RPMI7951 (cell line): ENCODE measurements around the gene TATDN3. TPM values are rescaled to one million over a fixed set of nuclear protein-coding genes. Genes with fewer than 3 reads are reported as not detected.
A peak's percentile ranks its signal among the peaks of the same experiment; 100 is the strongest.
"Not testable (repeated sequence)": the region's sequence is repeated elsewhere in the genome, so short reads cannot be mapped to it uniquely, and the experiment has no call there.

ENCODE experiments used
- DNase-seq: peaks from one replicate; pipeline ENCODE4 v3.0.0-alpha.2; 2012; ENCODE audit warnings: low read depth
- total RNA-seq: library from RNA; depleted of rRNA; stranded (reverse); fragments of >200 nt; shearing (Covaris generic); gene quantifications from 2 replicates; pipeline ENCODE4 v1.2.3, GENCODE V29; 2014

Gene TATDN3
- total RNA-seq, 1 experiment from 2014 or later = 13.6 TPM

GRCh38 chr1:212775241-212775640 lies 16.5 kb upstream of the TATDN3 start:
- no peak for DNase-seq

GRCh38 chr1:212777151-212777550 lies 14.5 kb upstream of the TATDN3 start:
- DNase-seq = no peak

- not testable (repeated sequence) for DNase-seq
These were observed 12.6 kb upstream of the TATDN3 start for GRCh38 chr1:212779086-212779485.

- no peak for DNase-seq
These were observed 10.9 kb upstream of the TATDN3 start for GRCh38 chr1:212780759-212781158.

GRCh38 chr1:212781225-212781624 lies 10.5 kb upstream of the TATDN3 start:
- DNase-seq = no peak

GRCh38 chr1:212782422-212783154 lies 9.1 kb upstream of the TATDN3 start:
- DNase-seq = peak; percentile 38

- no peak for DNase-seq
These were observed 7.7 kb upstream of the TATDN3 start for GRCh38 chr1:212783976-212784375.

- no peak for DNase-seq
These were observed 5.8 kb upstream of the TATDN3 start for GRCh38 chr1:212785871-212786270.

- DNase-seq = peak; percentile 69
These were observed 426 bp upstream of the TATDN3 start for GRCh38 chr1:212791261-212791675.

- no peak for DNase-seq
These were observed 758 bp downstream of the TATDN3 start for GRCh38 chr1:212792396-212792908.

GRCh38 chr1:212794561-212795014 lies 2.9 kb downstream of the TATDN3 start:
- peak; percentile 12 for DNase-seq

- DNase-seq = no peak
These were observed 6.0 kb downstream of the TATDN3 start for GRCh38 chr1:212797681-212798080.

- DNase-seq = no peak
These were observed 14.1 kb downstream of the TATDN3 start for GRCh38 chr1:212805767-212806166.

- no peak for DNase-seq
These were observed 23.0 kb downstream of the TATDN3 start for GRCh38 chr1:212814537-212815334.

GRCh38 chr1:212816567-212817278 lies 25.0 kb downstream of the TATDN3 start:
- DNase-seq = no peak

GRCh38 chr1:212819726-212820125 lies 28.0 kb downstream of the TATDN3 start:
- no peak for DNase-seq

GRCh38 chr1:212820969-212821368 lies 29.3 kb downstream of the TATDN3 start:
- DNase-seq = no peak

- DNase-seq = no peak
These were observed 31.3 kb downstream of the TATDN3 start for GRCh38 chr1:212822956-212823355.

- no peak for DNase-seq
These were observed 32.5 kb downstream of the TATDN3 start for GRCh38 chr1:212824201-212824600.

- no peak for DNase-seq
These were observed 34.2 kb downstream of the TATDN3 start for GRCh38 chr1:212825798-212826452.

GRCh38 chr1:212827171-212827776 lies 35.6 kb downstream of the TATDN3 start:
- no peak for DNase-seq
